HFFc6 (cell line): Measurements from ENCODE around the gene PPDPF. TPM values are rescaled to one million over a fixed set of nuclear protein-coding genes. Genes with fewer than 3 reads are reported as not detected.

ENCODE experiments used
- DNase-seq: peaks from one replicate; pipeline ENCODE4 v3.0.0-alpha.2; 2018
- H3K27ac Mint-ChIP-seq: 2 replicates; pipeline ENCODE4 v1.8.0; 2020; ENCODE audit warnings: mild to moderate bottlenecking, mixed read lengths
- H3K27me3 Mint-ChIP-seq: 2 replicates; pipeline ENCODE4 v1.8.0; 2021; ENCODE audit warnings: mild to moderate bottlenecking, moderate library complexity, mixed read lengths; ENCODE audit not compliant: insufficient read depth
- H3K36me3 Mint-ChIP-seq: 2 replicates; pipeline ENCODE4 v1.8.0; 2021; ENCODE audit warnings: low read depth, mixed read lengths
- H3K4me1 Mint-ChIP-seq: 2 replicates; pipeline ENCODE4 v1.8.0; 2020; ENCODE audit warnings: low read depth, mixed read lengths
- H3K4me3 Mint-ChIP-seq: 2 replicates; pipeline ENCODE4 v1.8.0; 2020; ENCODE audit warnings: mild to moderate bottlenecking, moderate library complexity, mixed read lengths
- H3K9me3 Mint-ChIP-seq: 2 replicates; pipeline ENCODE4 v1.8.0; 2020; ENCODE audit warnings: mild to moderate bottlenecking, mixed read lengths
- CTCF ChIP-seq: fragments of 200-600 bp; sonication (generic); IDR thresholded peaks from 2 replicates; pipeline ENCODE4 v1.5.0; 2021; ENCODE audit warnings: antibody characterized with exemption, mild to moderate bottlenecking
- total RNA-seq, 6 experiments: library from RNA; stranded (reverse); fragmentation: NEBNext Ultra II Directional; extraction: Animal tissue kit (Norgen Biotek cat#: 25700); gene quantifications; 2 replicates in 1 of 6; 3 replicates in 5 of 6; pipeline ENCODE4 v1.2.3, GENCODE V29; 2021

Gene PPDPF
- total RNA-seq, 6 experiments from 2014 or later = 388 to 518 (median 443) TPM

GRCh38 chr20:63560333-63560805, 39.8 kb downstream of the PPDPF start:
- Mint-ChIP-seq H3K4me1 (no peaks in the 10 kb centered on the region), H3K36me3 (peaks cover 4% of the 10 kb centered on the region; the same call in 1 of the 2 replicates), H3K9me3 (no peaks in the 10 kb centered on the region; the same call in 1 of the 2 replicates), H3K4me3 (no peak overlapping the region), H3K27ac (no peak overlapping the region), H3K27me3 (no peaks in the 10 kb centered on the region)
- no peak for DNase-seq
- no peak for TF ChIP-seq CTCF

GRCh38 chr20:63560856-63561609, 40.5 kb downstream of the PPDPF start:
- Mint-ChIP-seq H3K4me3 (no peak overlapping the region), H3K4me1 (no peaks in the 10 kb centered on the region), H3K36me3 (peaks cover 4% of the 10 kb centered on the region; the same call in 1 of the 2 replicates), H3K27ac (no peak overlapping the region), H3K27me3 (no peaks in the 10 kb centered on the region), H3K9me3 (no peaks in the 10 kb centered on the region; the same call in 1 of the 2 replicates)
- DNase-seq = no peak
- no peak for TF ChIP-seq CTCF

- Mint-ChIP-seq H3K4me1 (no peaks in the 10 kb centered on the region), H3K36me3 (peaks cover 4% of the 10 kb centered on the region; the same call in 1 of the 2 replicates), H3K27ac (no peak overlapping the region), H3K9me3 (no peaks in the 10 kb centered on the region; the same call in 1 of the 2 replicates), H3K4me3 (no peak overlapping the region), H3K27me3 (no peaks in the 10 kb centered on the region)
- DNase-seq = no peak
- no peak for TF ChIP-seq CTCF
Measured at GRCh38 chr20:63561624-63562396, 41.2 kb downstream of the PPDPF start.

GRCh38 chr20:63562461-63563224, 42.1 kb downstream of the PPDPF start:
- Mint-ChIP-seq H3K9me3 (no peaks in the 10 kb centered on the region; the same call in 1 of the 2 replicates), H3K4me1 (no peaks in the 10 kb centered on the region), H3K27me3 (no peaks in the 10 kb centered on the region), H3K36me3 (peaks cover 4% of the 10 kb centered on the region; the same call in 1 of the 2 replicates), H3K4me3 (no peak overlapping the region), H3K27ac (no peak overlapping the region)
- TF ChIP-seq CTCF = no peak
- no peak for DNase-seq

GRCh38 chr20:63563225-63563935, 42.8 kb downstream of the PPDPF start:
- no peak for DNase-seq
- H3K4me1 Mint-ChIP-seq = no peaks in the 10 kb centered on the region
- peaks cover 4% of the 10 kb centered on the region; the same call in 1 of the 2 replicates for H3K36me3 Mint-ChIP-seq
- TF ChIP-seq CTCF = no peak
- H3K27ac Mint-ChIP-seq = no peak overlapping the region
- H3K9me3 Mint-ChIP-seq = no peaks in the 10 kb centered on the region; the same call in 1 of the 2 replicates
- H3K27me3 Mint-ChIP-seq = no peaks in the 10 kb centered on the region
- no peak overlapping the region for H3K4me3 Mint-ChIP-seq
